Loucy (cell line): ENCODE results near the gene BABAM2.

Experiments used
- H2AFZ ChIP-seq: fragments of 200-600 bp; sonication (generic); 2 replicates; pipeline ENCODE4 v1.6.0; 2016; ENCODE audit warnings: antibody characterized with exemption, mild to moderate bottlenecking, low read length, moderate library complexity
- H3F3A ChIP-seq: fragments of 200-600 bp; 2 replicates; pipeline ENCODE4 v1.6.0; 2016; ENCODE audit warnings: antibody characterized with exemption, low read depth, mild to moderate bottlenecking
- H3K27me3 ChIP-seq: fragments of 200-600 bp; sonication (generic); 2 replicates; pipeline ENCODE4 v1.6.1; 2014; ENCODE audit warnings: low read length, mild to moderate bottlenecking; ENCODE audit not compliant: insufficient read depth, poor library complexity, severe bottlenecking
- H3K36me3 ChIP-seq: fragments of 200-600 bp; sonication (generic); 2 replicates; pipeline ENCODE4 v1.6.1; 2016; ENCODE audit warnings: low read length; ENCODE audit not compliant: insufficient read depth
- H3K4me1 ChIP-seq: fragments of 200-600 bp; sonication (generic); 2 replicates; pipeline ENCODE4 v1.5.1; 2014; ENCODE audit warnings: low read length, mild to moderate bottlenecking; ENCODE audit not compliant: insufficient read depth, poor library complexity, severe bottlenecking
- H3K4me2 ChIP-seq: fragments of 200-600 bp; sonication (generic); 2 replicates; pipeline ENCODE4 v1.6.0; 2014; ENCODE audit warnings: antibody characterized with exemption, low read length, low read depth, mild to moderate bottlenecking; ENCODE audit not compliant: poor library complexity, severe bottlenecking
- H3K4me3 ChIP-seq: fragments of 200-600 bp; sonication (generic); 2 replicates; pipeline ENCODE4 v1.5.1; 2014; ENCODE audit warnings: low read length, mild to moderate bottlenecking, mixed read lengths; ENCODE audit not compliant: poor library complexity, severe bottlenecking
- H3K79me2 ChIP-seq: fragments of 200-600 bp; sonication (generic); 2 replicates; pipeline ENCODE4 v1.6.1; 2014; ENCODE audit warnings: low read length; ENCODE audit not compliant: insufficient read depth
- H3K9ac ChIP-seq: fragments of 200-600 bp; sonication (generic); 2 replicates; pipeline ENCODE4 v1.6.0; 2014; ENCODE audit warnings: mild to moderate bottlenecking, low read depth, low read length, moderate library complexity; ENCODE audit not compliant: poor library complexity, severe bottlenecking
- H3K9me2 ChIP-seq: fragments of 200-600 bp; sonication (generic); replicated peaks from 2 replicates; pipeline ENCODE4 v1.6.1; 2016; ENCODE audit warnings: low read depth, low read length, mixed read lengths
- H3K9me3 ChIP-seq: fragments of 200-600 bp; sonication (generic); 2 replicates; pipeline ENCODE4 v1.6.1; 2014; ENCODE audit warnings: mild to moderate bottlenecking, antibody characterized with exemption, low read length, low read depth; ENCODE audit not compliant: insufficient read depth
- H4K20me1 ChIP-seq: fragments of 200-600 bp; sonication (generic); 2 replicates; pipeline ENCODE4 v1.6.0; 2014; ENCODE audit warnings: antibody characterized with exemption, low read length, mild to moderate bottlenecking; ENCODE audit not compliant: insufficient read depth, poor library complexity, severe bottlenecking
- CTCF ChIP-seq: fragments of 200-600 bp; sonication (generic); conservative IDR thresholded peaks from 2 replicates; pipeline ENCODE4 v1.5.1; 2014; ENCODE audit warnings: mild to moderate bottlenecking, antibody characterized with exemption, low read length
- EZH2phosphoT487 ChIP-seq: fragments of 200-600 bp; IDR thresholded peaks from 2 replicates; pipeline ENCODE4 v1.6.1; 2018; ENCODE audit warnings: antibody characterized with exemption, mild to moderate bottlenecking, moderate library complexity, borderline replicate concordance

BABAM2 gene

GRCh38 chr2:28276076-28276618, 385.6 kb downstream of the BABAM2 start:
- H4K20me1 ChIP-seq = no peaks in the 10 kb centered on the region
- no peak overlapping the region for H3K9ac ChIP-seq
- H3K4me1 ChIP-seq = peaks cover 40% of the 10 kb centered on the region
- no peaks in the 10 kb centered on the region for H3K27me3 ChIP-seq
- H3K36me3 ChIP-seq = no peaks in the 10 kb centered on the region
- no peaks in the 10 kb centered on the region for H3K79me2 ChIP-seq
- no peak overlapping the region for H2AFZ ChIP-seq
- no peaks in the 10 kb centered on the region for H3K9me3 ChIP-seq
- peaks cover 6% of the 10 kb centered on the region; the same call in 1 of the 2 replicates for H3F3A ChIP-seq
- no peaks in the 10 kb centered on the region for H3K9me2 ChIP-seq
- TF ChIP-seq CTCF (no peak), EZH2phosphoT487 (no peak)
- H3K4me3 ChIP-seq = no peak overlapping the region
- no peak overlapping the region for H3K4me2 ChIP-seq

GRCh38 chr2:28276807-28277206, 386.3 kb downstream of the BABAM2 start:
- TF ChIP-seq EZH2phosphoT487 = no peak
- TF ChIP-seq CTCF = no peak
- H3K27me3 ChIP-seq = no peaks in the 10 kb centered on the region
- no peak overlapping the region for H3K4me3 ChIP-seq
- no peak overlapping the region for H3K4me2 ChIP-seq
- no peak overlapping the region for H2AFZ ChIP-seq
- no peaks in the 10 kb centered on the region for H3K36me3 ChIP-seq
- H3K9me2 ChIP-seq = no peaks in the 10 kb centered on the region
- no peaks in the 10 kb centered on the region for H4K20me1 ChIP-seq
- no peaks in the 10 kb centered on the region for H3K9me3 ChIP-seq
- no peak overlapping the region for H3K9ac ChIP-seq
- peaks cover 39% of the 10 kb centered on the region for H3K4me1 ChIP-seq
- peaks cover 6% of the 10 kb centered on the region; the same call in 1 of the 2 replicates for H3F3A ChIP-seq
- no peaks in the 10 kb centered on the region for H3K79me2 ChIP-seq

GRCh38 chr2:28277466-28277865, 386.9 kb downstream of the BABAM2 start:
- H3K4me3 ChIP-seq = no peak overlapping the region
- H3K9ac ChIP-seq = no peak overlapping the region
- no peak overlapping the region for H2AFZ ChIP-seq
- H3K9me2 ChIP-seq = no peaks in the 10 kb centered on the region
- no peaks in the 10 kb centered on the region for H3K27me3 ChIP-seq
- no peaks in the 10 kb centered on the region for H3K36me3 ChIP-seq
- no peaks in the 10 kb centered on the region for H3K79me2 ChIP-seq
- H3K4me2 ChIP-seq = no peak overlapping the region
- H3F3A ChIP-seq = peaks cover 6% of the 10 kb centered on the region; the same call in 1 of the 2 replicates
- no peaks in the 10 kb centered on the region for H4K20me1 ChIP-seq
- peaks cover 43% of the 10 kb centered on the region for H3K4me1 ChIP-seq
- no peak for TF ChIP-seq CTCF
- no peak for TF ChIP-seq EZH2phosphoT487
- H3K9me3 ChIP-seq = no peaks in the 10 kb centered on the region
